H1 (cell line): Measurements from ENCODE around the gene CYTH1. TPM values are rescaled to one million over a fixed set of nuclear protein-coding genes. Genes with fewer than 3 reads are reported as not detected.

Source experiments
- CTCF ChIA-PET: fragments of 300-600 bp; sonication (Branson Sonifier 250); formaldehyde crosslinking; loops from one replicate; lab custom pipeline; 2021; ENCODE audit not compliant: partially characterized antibody; lab: Charles Lee
- POLR2A ChIA-PET: fragments of 300-600 bp; sonication (Branson Sonifier 250); formaldehyde crosslinking; loops from one replicate; lab custom pipeline; 2021; ENCODE audit warnings: inconsistent platforms; ENCODE audit not compliant: partially characterized antibody; lab: Charles Lee
- DNase-seq, 2 experiments: peaks; one replicate each; pipeline versions ENCODE4 v3.0.0 to v3.0.0-alpha.2; 2010 to 2022; ENCODE audit warnings: low spot score in 2 of 2, low read depth in 1 of 2, mixed read lengths in 1 of 2
- FAIRE-seq: peaks from 2 replicates; lab custom pipeline; 2011; peaks lifted over from hg19 to GRCh38; lab: Jason Lieb, UNC
- H2AFZ ChIP-seq: 2 replicates; pipeline ENCODE4 v1.8.1; 2012; ENCODE audit warnings: low read length, inconsistent platforms
- H2AK5ac ChIP-seq: 2 replicates; pipeline ENCODE4 v1.6.1; 2013; ENCODE audit warnings: low read depth, low read length
- H2BK120ac ChIP-seq: replicated peaks from 2 replicates; pipeline ENCODE3; 2013; ENCODE audit warnings: low read depth, low read length, inconsistent platforms
- H2BK12ac ChIP-seq: 2 replicates; pipeline ENCODE4 v1.6.1; 2013; ENCODE audit warnings: low read depth, low read length
- H2BK15ac ChIP-seq: 2 replicates; pipeline ENCODE4 v1.6.1; 2013; ENCODE audit warnings: low read length
- H2BK20ac ChIP-seq: 2 replicates; pipeline ENCODE4 v1.6.1; 2013; ENCODE audit warnings: low read length
- H2BK5ac ChIP-seq: 2 replicates; pipeline ENCODE4 v1.6.1; 2013; ENCODE audit warnings: low read depth, low read length
- H3K14ac ChIP-seq: 2 replicates; pipeline ENCODE4 v1.6.1; 2013; ENCODE audit warnings: inconsistent platforms; ENCODE audit not compliant: insufficient read length
- H3K18ac ChIP-seq: 2 replicates; pipeline ENCODE4 v1.6.1; 2013; ENCODE audit warnings: low read length; ENCODE audit errors: extremely low read depth
- H3K23ac ChIP-seq: 2 replicates; pipeline ENCODE4 v1.6.1; 2013; ENCODE audit warnings: inconsistent platforms; ENCODE audit not compliant: insufficient read length
- H3K23me2 ChIP-seq: 2 replicates; pipeline ENCODE4 v1.6.1; 2013; ENCODE audit warnings: low read depth, low read length
- H3K27ac ChIP-seq: 2 replicates; pipeline ENCODE4 v1.6.1; 2011; ENCODE audit warnings: low read depth, low read length, inconsistent platforms
- H3K27me3 ChIP-seq, 4 experiments: replicated peaks in 1 of 4; 1 replicate in 1 of 4; 2 replicates in 3 of 4; pipeline versions ENCODE4 v1.6.1 to v1.8.1; 2011 to 2013; ENCODE audit warnings: low read length in 3 of 4, mild to moderate bottlenecking in 3 of 4, inconsistent platforms in 2 of 4, mixed read lengths in 2 of 4, moderate library complexity in 1 of 4; ENCODE audit not compliant: control insufficient read depth in 3 of 4, insufficient read depth in 3 of 4; ENCODE audit errors: extremely low read depth in 1 of 4
- H3K36me3 ChIP-seq, 4 experiments: 2 replicates each; pipeline versions ENCODE4 v1.6.1 to v1.8.1; 2011 to 2013; ENCODE audit warnings: mild to moderate bottlenecking in 4 of 4, low read length in 3 of 4, moderate library complexity in 2 of 4, control low read depth in 1 of 4, inconsistent platforms in 1 of 4; ENCODE audit not compliant: insufficient read depth in 4 of 4, control insufficient read depth in 2 of 4
- H3K4ac ChIP-seq: replicated peaks from 2 replicates; pipeline ENCODE3; 2013; ENCODE audit warnings: low read length, low read depth, mixed read lengths, inconsistent platforms; ENCODE audit not compliant: insufficient read length
- H3K4me1 ChIP-seq, 4 experiments: replicated peaks in 1 of 4; 1 replicate in 1 of 4; 2 replicates in 3 of 4; pipeline versions ENCODE4 v1.6.1 to v1.8.1; 2011 to 2013; ENCODE audit warnings: low read length in 3 of 4, inconsistent platforms in 2 of 4, mixed read lengths in 1 of 4; ENCODE audit not compliant: insufficient read depth in 4 of 4, control insufficient read depth in 3 of 4
- H3K4me2 ChIP-seq, 2 experiments: 2 replicates each; pipeline versions ENCODE4 v1.6.1 to v1.8.1; 2011 to 2013; ENCODE audit warnings: low read depth in 2 of 2, low read length in 2 of 2, control low read depth in 1 of 2, inconsistent platforms in 1 of 2, mild to moderate bottlenecking in 1 of 2; ENCODE audit not compliant: insufficient read depth in 1 of 2
- H3K4me3 ChIP-seq, 4 experiments: fragments of 200-600, 300-600 bp in 1 of 4; sonication (generic), shearing (Covaris generic), sonication (Bioruptor Twin) in 1 of 4; 2 replicates each; pipeline versions ENCODE4 v1.5.1 to v1.8.1; 2011 to 2016; ENCODE audit warnings: low read length in 4 of 4, low read depth in 3 of 4, control low read depth in 2 of 4, inconsistent platforms in 2 of 4, mild to moderate bottlenecking in 2 of 4, mixed read lengths in 1 of 4, moderate library complexity in 1 of 4; ENCODE audit not compliant: insufficient read depth in 2 of 4; ENCODE audit errors: extremely low read depth in 1 of 4
- H3K56ac ChIP-seq: replicated peaks from 2 replicates; pipeline ENCODE3; 2013; ENCODE audit warnings: low read depth, mild to moderate bottlenecking, mixed read lengths, low read length, inconsistent platforms; ENCODE audit not compliant: insufficient read length
- H3K79me1 ChIP-seq: 2 replicates; pipeline ENCODE4 v1.6.1; 2013; ENCODE audit warnings: low read depth, low read length, control low read depth
- H3K79me2 ChIP-seq, 2 experiments: 2 replicates each; pipeline versions ENCODE4 v1.6.1 to v1.8.1; 2012 to 2013; ENCODE audit warnings: low read length in 2 of 2, mild to moderate bottlenecking in 2 of 2, inconsistent platforms in 1 of 2; ENCODE audit not compliant: insufficient read depth in 2 of 2, control insufficient read depth in 1 of 2
- H3K9ac ChIP-seq, 4 experiments: replicated peaks in 1 of 4; 1 replicate in 1 of 4; 2 replicates in 3 of 4; pipeline versions ENCODE4 v1.6.1 to v1.8.1; 2011 to 2013; ENCODE audit warnings: low read depth in 3 of 4, low read length in 3 of 4, control low read depth in 2 of 4, mild to moderate bottlenecking in 2 of 4, moderate library complexity in 2 of 4, inconsistent platforms in 1 of 4; ENCODE audit errors: extremely low read depth in 1 of 4
- H3K9me3 ChIP-seq, 2 experiments: 2 replicates each; pipeline versions ENCODE4 v1.6.1 to v1.8.1; 2012 to 2013; ENCODE audit warnings: mild to moderate bottlenecking in 2 of 2, moderate library complexity in 2 of 2, control low read depth in 1 of 2, inconsistent platforms in 1 of 2, low read depth in 1 of 2, low read length in 1 of 2, mixed read lengths in 1 of 2; ENCODE audit not compliant: insufficient read depth in 2 of 2
- H4K20me1 ChIP-seq, 2 experiments: replicated peaks in 1 of 2; 2 replicates each; pipeline versions ENCODE3 to v1.8.1; 2011 to 2013; ENCODE audit warnings: inconsistent platforms in 2 of 2, low read length in 2 of 2, mild to moderate bottlenecking in 1 of 2; ENCODE audit not compliant: insufficient read depth in 2 of 2, control insufficient read depth in 1 of 2
- H4K5ac ChIP-seq: 2 replicates; pipeline ENCODE4 v1.6.1; 2013; ENCODE audit warnings: low read length, low read depth, mixed read lengths, inconsistent platforms; ENCODE audit not compliant: insufficient read length
- H4K8ac ChIP-seq: 2 replicates; pipeline ENCODE4 v1.8.0; 2013; ENCODE audit warnings: mild to moderate bottlenecking, moderate library complexity, low read length, inconsistent platforms; ENCODE audit not compliant: insufficient read depth; ENCODE audit errors: extremely low read depth
- H4K91ac ChIP-seq: replicated peaks from 2 replicates; pipeline ENCODE3; 2013; ENCODE audit warnings: low read length, mixed read lengths, inconsistent platforms; ENCODE audit not compliant: insufficient read length
- BACH1 ChIP-seq: IDR thresholded peaks from 2 replicates; pipeline ENCODE4 v1.6.1; 2012; ENCODE audit warnings: low read length, improper control_type of control experiment
- BRCA1 ChIP-seq: IDR thresholded peaks from 2 replicates; pipeline ENCODE4 v1.6.1; 2012; ENCODE audit warnings: low read depth, low read length, improper control_type of control experiment
- KDM5A ChIP-seq: fragments of 200-600 bp; IDR thresholded peaks from 2 replicates; pipeline ENCODE4 v1.7.1; 2012; ENCODE audit warnings: mild to moderate bottlenecking, low read length, inconsistent platforms, mixed read lengths
- RAD21 ChIP-seq, 2 experiments: IDR thresholded peaks in 1 of 2; conservative IDR thresholded peaks in 1 of 2; 2 replicates each; pipeline ENCODE4 v1.6.1; 2011; ENCODE audit warnings: low read depth in 2 of 2, low read length in 2 of 2, improper control_type of control experiment in 1 of 2, inconsistent platforms in 1 of 2, mild to moderate bottlenecking in 1 of 2, moderate library complexity in 1 of 2
- SIX5 ChIP-seq: IDR thresholded peaks from 2 replicates; pipeline ENCODE4 v1.6.1; 2011; ENCODE audit warnings: mild to moderate bottlenecking, low read depth, low read length
- TBP ChIP-seq: IDR thresholded peaks from 2 replicates; pipeline ENCODE4 v1.6.1; 2011; ENCODE audit warnings: low read depth, low read length, improper control_type of control experiment
- TCF12 ChIP-seq: IDR thresholded peaks from 2 replicates; pipeline ENCODE4 v1.6.1; 2011; ENCODE audit warnings: low read depth, mild to moderate bottlenecking, low read length
- WGBS, 2 experiments: shearing (Covaris generic) in 1 of 2; methylation state at CpG; one replicate each; pipeline versions ENCODE4 v1.1.6 to v1.1.7; 2013 to 2015; ENCODE audit warnings: low lambda C conversion rate in 2 of 2, mixed read lengths in 2 of 2, inconsistent platforms in 1 of 2, low coverage in 1 of 2, missing lambda C conversion rate in 1 of 2; ENCODE audit not compliant: insufficient replicate concordance in 2 of 2, insufficient coverage in 1 of 2, insufficient read length in 1 of 2; ENCODE audit errors: extremely low coverage in 1 of 2, missing lambda C conversion rate in 1 of 2; 5-methylcytosine and 5-hydroxymethylcytosine counted together
- polyA plus RNA-seq, 7 experiments: library from polyadenylated mRNA; depleted of rRNA in 3 of 7; stranded (reverse) in 5 of 7; unstranded in 2 of 7; fragments of >200 nt in 5 of 7; fragments of 200-250 nt in 2 of 7; gene quantifications; 1 replicate in 5 of 7; 2 replicates in 1 of 7; 4 replicates in 1 of 7; pipeline versions ENCODE4 v1.2.1 to v1.2.3, GENCODE V29; 2011 to 2013; ENCODE audit warnings: missing spikeins in 2 of 7, mixed read lengths in 2 of 7
- total RNA-seq: library from RNA; stranded (reverse); fragmentation: NEBNext Ultra II Directional; extraction: Animal tissue kit (Norgen Biotek cat#: 25700); gene quantifications from 2 replicates; pipeline ENCODE4 v1.2.1, GENCODE V29; 2021
- TF ChIP-seq, protein P1 (sequence below): IDR thresholded peaks from 2 replicates; pipeline ENCODE4 v1.6.1; 2011; ENCODE audit warnings: low read length, improper control_type of control experiment
- TF ChIP-seq, protein P2 (sequence below): IDR thresholded peaks from 2 replicates; pipeline ENCODE4 v1.6.1; 2012; ENCODE audit warnings: low read length, inconsistent platforms

CYTH1 gene
- total and polyA plus RNA-seq, 2 of the 8 experiments (the other 6 are each of a cell fraction or from before 2014, with no cell fraction given): 12.8 to 14.8 TPM

- Histone ChIP-seq H3K4me2 (no peak overlapping the region), H3K27me3 (no peaks in the 10 kb centered on the region), H2AFZ (no peak overlapping the region), H4K91ac (no peak overlapping the region), H3K36me3 (peaks cover 39 to 71% (median 66%) of the 10 kb centered on the region in 4 experiments), H4K20me1 (peaks cover 9 to 15% of the 10 kb centered on the region in 2 experiments), H2BK20ac (no peak overlapping the region), H3K4me1 (no peaks in the 10 kb centered on the region), H3K79me2 (peaks cover 0 to 18% of the 10 kb centered on the region in 2 experiments; a peak in 2 of 4 replicates), H3K4ac (no peak overlapping the region), H3K79me1 (peaks cover 7% of the 10 kb centered on the region), H2AK5ac (no peak overlapping the region), H3K56ac (no peak overlapping the region), H2BK120ac (no peak overlapping the region), H3K4me3 (no peak overlapping the region), H3K9ac (no peak overlapping the region), H4K8ac (no peak overlapping the region; the same call in 1 of the 2 replicates), H3K27ac (no peak overlapping the region), H3K9me3 (no peaks in the 10 kb centered on the region), H3K14ac (no peak overlapping the region), H3K18ac (no peak overlapping the region), H3K23me2 (no peaks in the 10 kb centered on the region), H4K5ac (no peak overlapping the region), H2BK15ac (no peak overlapping the region), H2BK12ac (no peak overlapping the region), H3K23ac (no peak overlapping the region), H2BK5ac (no peak overlapping the region)
- ChIA-PET POLR2A (no interaction called here), CTCF (interaction anchor here (0.6 to 2.9 kb wide), 3 partner anchors 16 to 278 kb away, joined by 3 to 10 read pairs (median 3); partner anchors contain the start of gene USP36)
- FAIRE-seq (no peak), DNase-seq (no peak)
- no peak for TF ChIP-seq TCF12
- TF ChIP-seq BRCA1: no peak
- TF ChIP-seq, protein P1, sequence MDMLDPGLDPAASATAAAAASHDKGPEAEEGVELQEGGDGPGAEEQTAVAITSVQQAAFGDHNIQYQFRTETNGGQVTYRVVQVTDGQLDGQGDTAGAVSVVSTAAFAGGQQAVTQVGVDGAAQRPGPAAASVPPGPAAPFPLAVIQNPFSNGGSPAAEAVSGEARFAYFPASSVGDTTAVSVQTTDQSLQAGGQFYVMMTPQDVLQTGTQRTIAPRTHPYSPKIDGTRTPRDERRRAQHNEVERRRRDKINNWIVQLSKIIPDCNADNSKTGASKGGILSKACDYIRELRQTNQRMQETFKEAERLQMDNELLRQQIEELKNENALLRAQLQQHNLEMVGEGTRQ: no peak
- TF ChIP-seq TBP: no peak
- TF ChIP-seq SIX5: no peak
- TF ChIP-seq, protein P2, sequence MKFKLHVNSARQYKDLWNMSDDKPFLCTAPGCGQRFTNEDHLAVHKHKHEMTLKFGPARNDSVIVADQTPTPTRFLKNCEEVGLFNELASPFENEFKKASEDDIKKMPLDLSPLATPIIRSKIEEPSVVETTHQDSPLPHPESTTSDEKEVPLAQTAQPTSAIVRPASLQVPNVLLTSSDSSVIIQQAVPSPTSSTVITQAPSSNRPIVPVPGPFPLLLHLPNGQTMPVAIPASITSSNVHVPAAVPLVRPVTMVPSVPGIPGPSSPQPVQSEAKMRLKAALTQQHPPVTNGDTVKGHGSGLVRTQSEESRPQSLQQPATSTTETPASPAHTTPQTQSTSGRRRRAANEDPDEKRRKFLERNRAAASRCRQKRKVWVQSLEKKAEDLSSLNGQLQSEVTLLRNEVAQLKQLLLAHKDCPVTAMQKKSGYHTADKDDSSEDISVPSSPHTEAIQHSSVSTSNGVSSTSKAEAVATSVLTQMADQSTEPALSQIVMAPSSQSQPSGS: no peak
- TF ChIP-seq RAD21 (IDR thresholded peaks at IDR 0.05 in 1 of 2, conservative IDR thresholded peaks at IDR 0.05 in 1 of 2; ENCODE audit: low read depth in 2 of 2, low read length in 2 of 2): no peak
- no peak for TF ChIP-seq KDM5A
- no peak for TF ChIP-seq BACH1
- 92% methylated on average over 6 of the region's 6 CpGs; no CpG with 5 or more reads in 1 of the 2 experiments for WGBS, 2 experiments
Observed at GRCh38 chr17:78825696-78826095, 43.6 kb upstream of the CYTH1 start.
